K562 (cell line): ENCODE data around the gene BTBD18.

Experiments used
- ARID1B ChIP-seq: fragments of 450-650 bp; IDR thresholded peaks from 2 replicates; pipeline ENCODE4 v1.6.1; 2016; ENCODE audit warnings: antibody characterized with exemption, mild to moderate bottlenecking, inconsistent platforms
- CTCF ChIP-seq, 3 experiments: IDR thresholded peaks in 2 of 3; conservative IDR thresholded peaks in 1 of 3; 2 replicates each; pipeline ENCODE4 v1.5.1; 2011 to 2012; ENCODE audit warnings: low read length in 3 of 3, mild to moderate bottlenecking in 3 of 3, control low read depth in 2 of 3, improper control_type of control experiment in 1 of 3, inconsistent platforms in 1 of 3, low read depth in 1 of 3, mixed read lengths in 1 of 3, moderate library complexity in 1 of 3; ENCODE audit not compliant: insufficient read depth in 2 of 3
- ELF4 ChIP-seq: fragments of 450-650 bp; formaldehyde crosslinking; IDR thresholded peaks from 2 replicates; pipeline ENCODE4 v1.4.0; 2022; ENCODE audit warnings: missing genetic modification characterization
- FOXO4 ChIP-seq: fragments of 450-650 bp; formaldehyde crosslinking; IDR thresholded peaks from 2 replicates; pipeline ENCODE4 v1.4.0; 2020; ENCODE audit warnings: mild to moderate bottlenecking, moderate library complexity
- HDAC6 ChIP-seq: IDR thresholded peaks from 2 replicates; pipeline ENCODE4 v1.6.1; 2012; ENCODE audit warnings: low read depth, mild to moderate bottlenecking, control low read depth, inconsistent platforms, low read length, moderate library complexity
- PTBP1 ChIP-seq: fragments of 200-400 bp; formaldehyde crosslinking; IDR thresholded peaks from 2 replicates; pipeline ENCODE4 v1.6.1; 2017; ENCODE audit warnings: low read depth, low read length
- REST ChIP-seq, 2 experiments: fragments of 450-650 bp; formaldehyde crosslinking in 1 of 2; IDR thresholded peaks; 2 replicates each; pipeline versions ENCODE4 v1.4.0 to v1.6.1; 2014 to 2020; ENCODE audit warnings: mild to moderate bottlenecking in 2 of 2, borderline replicate concordance in 1 of 2, low read depth in 1 of 2
- SMARCC2 ChIP-seq: fragments of 450-650 bp; IDR thresholded peaks from 2 replicates; pipeline ENCODE4 v1.6.1; 2017; ENCODE audit warnings: antibody characterized with exemption, moderate library complexity, mild to moderate bottlenecking, low read depth
- SMC3 ChIP-seq: conservative IDR thresholded peaks from 2 replicates; pipeline ENCODE4 v1.6.1; 2011; ENCODE audit warnings: low read depth, low read length, improper control_type of control experiment; ENCODE audit not compliant: insufficient read depth
- ZBTB1 ChIP-seq: sonication (generic); formaldehyde crosslinking; IDR thresholded peaks from 2 replicates; pipeline ENCODE4 v1.8.1; 2023; ENCODE audit warnings: missing genetic modification reagents, low read depth, mild to moderate bottlenecking, borderline replicate concordance
- ZZZ3 ChIP-seq: fragments of 450-650 bp; IDR thresholded peaks from 2 replicates; pipeline ENCODE4 v1.6.1; 2016; ENCODE audit warnings: antibody characterized with exemption, mild to moderate bottlenecking, moderate library complexity
- TF ChIP-seq, protein P1 (sequence below), 2 experiments: fragments of 450-650 bp in 1 of 2; sonication (generic) in 1 of 2; formaldehyde crosslinking in 1 of 2; IDR thresholded peaks in 1 of 2; conservative IDR thresholded peaks in 1 of 2; 2 replicates each; pipeline versions ENCODE4 v1.6.1 to v1.8.1; 2016 to 2023; ENCODE audit warnings: mild to moderate bottlenecking in 2 of 2, moderate library complexity in 2 of 2, inconsistent platforms in 1 of 2, missing genetic modification reagents in 1 of 2

GRCh38 chr11:57699813-57700212 is 51.8 kb downstream of the BTBD18 start:
- TF ChIP-seq FOXO4 (CRISPR knock-in tag) (no peak), ELF4 (no peak), HDAC6 (no peak), ARID1B (no peak), CTCF (IDR thresholded peaks at IDR 0.05 in 2 of 3, conservative IDR thresholded peaks at IDR 0.05 in 1 of 3; ENCODE audit: insufficient read depth in 2 of 3, low read depth in 1 of 3, low read length in 3 of 3) (no peak), ZBTB1 (no peak), SMARCC2 (no peak), ZZZ3 (no peak), SMC3 (no peak), REST (IDR thresholded peaks at IDR 0.05; ENCODE audit: borderline replicate concordance) (no peak), REST (CRISPR knock-in tag; IDR thresholded peaks at IDR 0.05; ENCODE audit: low read depth) (no peak), PTBP1 (no peak)
- TF ChIP-seq, protein P1, sequence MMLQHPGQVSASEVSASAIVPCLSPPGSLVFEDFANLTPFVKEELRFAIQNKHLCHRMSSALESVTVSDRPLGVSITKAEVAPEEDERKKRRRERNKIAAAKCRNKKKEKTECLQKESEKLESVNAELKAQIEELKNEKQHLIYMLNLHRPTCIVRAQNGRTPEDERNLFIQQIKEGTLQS (IDR thresholded peaks at IDR 0.05): no peak
- TF ChIP-seq, protein P1 (CRISPR knock-in tag; conservative IDR thresholded peaks at IDR 0.05): no peak
